ENCODE measurements around the gene VPS54.

Gene VPS54

GRCh38 chr2:63871864-63872263 is 147.4 kb downstream of the VPS54 start:
- H3K4me1 Mint-ChIP-seq: no peaks in the 10 kb centered on the region
- TF ChIP-seq CTCF (IDR thresholded peaks at IDR 0.05; ENCODE audit: unreplicated experiment in 3 of 3): no peak
- H3K27me3 Mint-ChIP-seq (ENCODE audit: low read depth): no peaks in the 10 kb centered on the region
- H3K36me3 Mint-ChIP-seq (ENCODE audit: low read depth): peaks cover 64% of the 10 kb centered on the region
- no peak overlapping the region for H3K27ac Mint-ChIP-seq
- H3K4me3 Mint-ChIP-seq: no peak overlapping the region
- H3K9me3 Mint-ChIP-seq: peaks cover 4% of the 10 kb centered on the region

- H3K4me3 Mint-ChIP-seq: no peak overlapping the region
Observed at GRCh38 chr2:63870679-63871078, 148.5 kb downstream of the VPS54 start.

GRCh38 chr2:63866009-63866709 is 153.1 kb downstream of the VPS54 start:
- no peaks in the 10 kb centered on the region for H3K27me3 Mint-ChIP-seq (ENCODE audit: low read depth)
- TF ChIP-seq CTCF (IDR thresholded peaks at IDR 0.05; ENCODE audit: unreplicated experiment in 3 of 3): no peak

More at GRCh38 chr2:63870679-63871078, 148.5 kb downstream of the VPS54 start:
- Mint-ChIP-seq H3K4me1 (no peaks in the 10 kb centered on the region), H3K27ac (no peak overlapping the region), H3K9me3 (peaks cover 4% of the 10 kb centered on the region), H3K27me3 (ENCODE audit: low read depth) (no peaks in the 10 kb centered on the region), H3K36me3 (ENCODE audit: low read depth) (peaks cover 62% of the 10 kb centered on the region)
- no peak for TF ChIP-seq CTCF (IDR thresholded peaks at IDR 0.05; ENCODE audit: unreplicated experiment in 3 of 3)

DNA sequence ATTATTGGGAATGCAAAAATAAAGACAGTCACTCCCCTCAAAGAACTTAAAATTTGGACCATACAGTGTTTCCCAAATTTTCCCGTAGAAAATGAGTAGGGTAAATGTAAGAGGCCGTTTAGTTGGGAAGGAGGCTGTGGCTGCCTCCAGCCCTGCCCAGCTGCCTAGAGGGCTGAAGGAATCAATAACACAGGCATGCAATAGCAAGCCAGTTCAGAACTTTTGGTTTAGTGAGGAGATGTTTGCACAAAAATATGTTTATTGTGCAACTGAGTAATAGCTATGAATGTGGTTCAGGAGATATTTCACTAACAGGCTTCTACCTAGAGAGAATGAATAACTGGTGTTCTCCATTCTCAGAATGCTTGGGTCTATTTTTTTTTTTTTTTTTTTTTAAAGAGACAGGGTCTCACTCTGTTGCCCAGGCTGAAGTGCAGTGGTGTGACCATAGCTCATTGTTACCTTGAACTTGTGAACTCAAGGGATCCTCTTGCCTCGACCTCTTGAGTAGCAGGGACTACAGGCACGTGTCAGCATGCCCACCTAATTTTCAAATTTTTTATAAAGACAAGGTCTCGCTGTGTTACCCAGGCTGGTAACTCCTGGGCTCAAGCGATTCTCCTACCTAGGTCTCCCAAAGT is 153.9 kb downstream of the VPS54 start:
- Mint-ChIP-seq H3K27me3 (ENCODE audit: low read depth) (no peaks in the 10 kb centered on the region), H3K4me3 (no peak overlapping the region), H3K4me1 (no peaks in the 10 kb centered on the region), H3K27ac (no peak overlapping the region), H3K36me3 (ENCODE audit: low read depth) (peaks cover 43% of the 10 kb centered on the region), H3K9me3 (no peaks in the 10 kb centered on the region)
- no peak for TF ChIP-seq CTCF (IDR thresholded peaks at IDR 0.05; ENCODE audit: unreplicated experiment in 3 of 3)

More at GRCh38 chr2:63866009-63866709, 153.1 kb downstream of the VPS54 start:
- H3K9me3 Mint-ChIP-seq: no peaks in the 10 kb centered on the region
- H3K4me1 Mint-ChIP-seq: no peaks in the 10 kb centered on the region
- no peak overlapping the region for H3K27ac Mint-ChIP-seq
- H3K36me3 Mint-ChIP-seq (ENCODE audit: low read depth): peaks cover 39% of the 10 kb centered on the region
- H3K4me3 Mint-ChIP-seq: no peak overlapping the region

DNA sequence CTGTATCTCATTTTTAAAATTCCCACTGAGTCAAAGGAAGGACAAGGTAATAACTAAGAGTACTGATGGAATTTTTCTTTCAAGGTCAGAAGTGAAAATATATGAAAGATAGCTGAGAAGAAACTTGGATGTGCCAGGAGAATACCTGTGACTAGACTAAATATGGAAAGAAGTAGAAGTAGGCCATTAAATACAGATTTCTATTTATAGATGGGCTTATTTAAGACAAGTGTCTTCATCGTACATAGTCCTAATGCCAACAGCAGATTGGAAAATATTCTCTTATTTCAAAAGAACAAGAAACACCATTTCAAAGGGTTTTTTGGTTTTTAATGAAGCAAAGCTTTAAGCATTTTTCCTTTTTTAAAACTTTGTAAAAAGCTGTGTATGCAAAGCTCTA is 155.5 kb downstream of the VPS54 start:
- Mint-ChIP-seq H3K9me3 (no peaks in the 10 kb centered on the region), H3K27me3 (ENCODE audit: low read depth) (no peaks in the 10 kb centered on the region), H3K4me1 (no peaks in the 10 kb centered on the region), H3K27ac (no peak overlapping the region), H3K36me3 (ENCODE audit: low read depth) (peaks cover 55% of the 10 kb centered on the region), H3K4me3 (no peak overlapping the region)
- TF ChIP-seq CTCF (IDR thresholded peaks at IDR 0.05; ENCODE audit: unreplicated experiment in 3 of 3): no peak

DNA sequence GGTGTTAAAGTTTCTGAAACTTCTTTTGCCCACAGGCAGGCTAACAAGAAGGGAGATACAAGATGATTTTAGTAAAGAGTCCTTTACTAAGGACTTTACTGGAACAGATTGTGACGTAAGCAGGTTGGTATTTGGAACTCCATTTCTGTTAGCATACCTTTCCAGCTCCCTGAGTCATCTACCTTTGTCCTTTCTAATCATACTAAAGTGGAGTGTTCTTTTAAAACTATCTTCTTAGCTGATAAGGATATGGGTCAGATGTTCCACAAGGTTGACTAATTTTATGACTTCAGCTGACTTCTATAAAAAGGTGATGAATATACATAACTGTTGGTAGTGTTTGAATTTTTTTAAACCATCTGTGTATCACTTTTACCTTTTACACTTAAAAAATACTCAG is 156.4 kb downstream of the VPS54 start:
- Mint-ChIP-seq H3K27ac (no peak overlapping the region), H3K4me1 (no peaks in the 10 kb centered on the region), H3K27me3 (ENCODE audit: low read depth) (no peaks in the 10 kb centered on the region), H3K4me3 (no peak overlapping the region), H3K9me3 (peaks cover 3% of the 10 kb centered on the region), H3K36me3 (ENCODE audit: low read depth) (peaks cover 57% of the 10 kb centered on the region)
- no peak for TF ChIP-seq CTCF (IDR thresholded peaks at IDR 0.05; ENCODE audit: unreplicated experiment in 3 of 3)

Measured in nephron (organoid).